ENCODE data around the gene WFDC11.

Gene WFDC11

DNA sequence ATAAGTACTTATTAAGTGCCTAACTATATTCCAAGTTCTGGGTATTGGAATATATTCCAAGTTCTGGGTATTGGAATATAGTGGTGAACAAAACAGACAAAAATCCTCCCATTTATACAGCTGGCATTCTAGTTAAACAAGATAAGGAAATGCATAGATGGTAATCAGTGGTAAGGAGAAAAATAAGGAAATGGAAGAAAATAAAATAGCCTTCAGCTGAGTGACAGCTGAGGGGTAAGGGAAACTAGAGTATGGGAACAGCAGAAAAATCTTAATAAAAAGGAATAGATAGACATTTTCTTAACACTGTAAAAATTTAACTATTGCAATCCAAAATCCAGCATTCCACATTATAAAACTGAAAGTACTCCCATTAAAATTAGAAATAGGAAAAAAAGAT, 57.7 kb downstream of the WFDC11 start:
- no peak overlapping the region for H3K27ac ChIP-seq
- TF ChIP-seq CTCF (conservative IDR thresholded peaks at IDR 0.05) = no peak
- no peak for TF ChIP-seq ZFX (IDR thresholded peaks at IDR 0.05)

DNA sequence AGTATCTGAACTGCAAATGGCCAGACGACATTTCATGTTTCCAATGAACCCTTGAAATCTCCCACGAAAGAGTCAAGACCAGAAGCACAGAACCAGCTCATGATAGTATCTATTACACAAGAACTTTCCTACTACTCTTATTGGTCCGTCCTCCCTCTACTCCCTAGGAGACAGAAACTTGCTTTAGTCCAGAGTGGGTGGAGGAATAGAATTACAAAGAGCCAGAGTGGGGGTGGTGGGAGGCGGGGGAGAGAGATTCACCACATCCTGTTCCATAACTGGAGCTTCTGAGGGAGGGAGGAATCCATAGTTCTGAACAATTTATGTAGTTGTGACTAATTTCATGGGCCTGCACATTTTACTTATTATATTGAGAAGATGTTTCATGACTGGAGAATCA, 59.0 kb downstream of the WFDC11 start:
- no peak for TF ChIP-seq CTCF (conservative IDR thresholded peaks at IDR 0.05)
- no peak for TF ChIP-seq ZFX (IDR thresholded peaks at IDR 0.05)
- no peak overlapping the region for H3K27ac ChIP-seq

DNA sequence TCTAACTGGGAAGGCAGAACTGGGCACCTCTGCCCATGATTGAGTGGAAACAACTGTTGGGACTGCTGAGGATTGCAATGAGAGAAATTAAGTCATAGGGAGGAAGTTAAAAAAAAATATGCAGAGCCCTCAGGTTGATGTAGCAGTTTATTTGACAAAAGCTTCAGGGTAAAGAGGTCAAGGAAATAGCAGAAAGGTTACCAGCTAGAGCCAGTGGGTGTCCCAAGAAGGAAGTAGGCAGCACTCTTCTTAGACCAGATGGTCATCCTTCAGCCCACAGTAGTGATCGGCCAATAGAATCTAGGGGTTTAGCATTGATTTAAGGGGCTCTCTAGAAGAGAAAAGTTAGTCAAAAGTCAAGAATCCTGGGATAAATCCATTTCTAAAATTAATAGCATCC, 62.2 kb downstream of the WFDC11 start:
- no peak overlapping the region for H3K27ac ChIP-seq
- no peak for TF ChIP-seq CTCF (conservative IDR thresholded peaks at IDR 0.05)
- no peak for TF ChIP-seq ZFX (IDR thresholded peaks at IDR 0.05)
